Ascending aorta (tissue), 2 donors: ENCODE results near the gene GALNT12. TPM values are rescaled to one million over a fixed set of nuclear protein-coding genes. Genes with fewer than 3 reads are reported as not detected.

ENCODE experiments used
- DNase-seq, 2 donors: peaks; one replicate each; pipeline ENCODE4 v3.0.0-alpha.2; 2019; ENCODE audit warnings: low spot score in 2 of 2
- H3K27ac ChIP-seq, 2 donors: fragments of 200-600 bp; sonication (generic); one replicate each; pipeline ENCODE4 v1.5.1; 2016 to 2017; ENCODE audit warnings: mild to moderate bottlenecking in 1 of 2
- H3K27me3 ChIP-seq: fragments of 200-600 bp; sonication (generic); one replicate; pipeline ENCODE4 v1.5.1; 2017
- H3K36me3 ChIP-seq, 2 donors: fragments of 200-600 bp; sonication (generic); one replicate each; pipeline ENCODE4 v1.5.1; 2016
- H3K4me1 ChIP-seq, 2 donors: fragments of 200-600 bp; sonication (generic); one replicate each; pipeline ENCODE4 v1.5.1; 2016 to 2017; ENCODE audit warnings: mild to moderate bottlenecking in 1 of 2
- H3K4me3 ChIP-seq, 2 donors: fragments of 200-600 bp; sonication (generic); one replicate each; pipeline ENCODE4 v1.5.1; 2016 to 2017; ENCODE audit warnings: mild to moderate bottlenecking in 1 of 2
- H3K9me3 ChIP-seq, 2 donors: fragments of 200-600 bp; sonication (generic); one replicate each; pipeline ENCODE4 v1.5.1; 2016
- CTCF ChIP-seq, 3 experiments: fragments of 200-600 bp in 2 of 3; fragments of 450-650 bp in 1 of 3; sonication (generic) in 2 of 3; IDR thresholded peaks; one replicate each; pipeline ENCODE4 v1.5.1; 2016 to 2019; ENCODE audit warnings: antibody characterized with exemption in 3 of 3, mild to moderate bottlenecking in 1 of 3, moderate library complexity in 1 of 3
- intact Hi-C: fragments of 100-400 bp; cut with DNase I; formaldehyde crosslinking; loops from one replicate; pipeline ENCODE4 v1.15.1; 2023
- total RNA-seq: library from RNA; depleted of rRNA; stranded (reverse); fragments of >200 nt; gene quantifications from one replicate; pipeline ENCODE4 v1.1.0, GENCODE V29; 2016

GALNT12 gene
- total RNA-seq, 1 donor from 2014 or later = 0.53 TPM

- Histone ChIP-seq H3K27me3 (no peaks in the 10 kb centered on the region), H3K36me3 (peaks cover 3 to 13% of the 10 kb centered on the region in 2 donors), H3K4me3 (no peak overlapping the region), H3K27ac (peak overlapping the region in 1 of 2 donors; percentile 38), H3K9me3 (no peaks in the 10 kb centered on the region), H3K4me1 (peaks cover 0 to 17% of the 10 kb centered on the region in 2 donors)
- intact Hi-C loops = loop anchor here (2.0 to 10.0 kb wide), 5 partner anchors 735 to 1305 kb away; partner anchors contain the start of genes ANP32B, ERP44, INVS and NANS
- peak in 1 of 2 donors; percentile 61 for DNase-seq
- no peak for TF ChIP-seq CTCF (IDR thresholded peaks at IDR 0.05)
Measured at GRCh38 chr9:98790134-98790841, 17.2 kb upstream of the GALNT12 start.

GRCh38 chr9:98790842-98791607 lies 16.4 kb upstream of the GALNT12 start:
- intact Hi-C loops = loop anchor here (2.0 to 10.0 kb wide), 5 partner anchors 736 to 1304 kb away; partner anchors contain the start of genes ANP32B, ERP44, INVS and NANS
- peaks cover 3 to 10% of the 10 kb centered on the region in 2 donors for H3K36me3 ChIP-seq
- peaks cover 0 to 18% of the 10 kb centered on the region in 2 donors for H3K4me1 ChIP-seq
- H3K4me3 ChIP-seq = no peak overlapping the region
- TF ChIP-seq CTCF (IDR thresholded peaks at IDR 0.05) = peak; percentile 98 to 99 (median 99)
- DNase-seq = peak; percentile 63 to 95
- no peaks in the 10 kb centered on the region for H3K27me3 ChIP-seq
- peak overlapping the region; percentile 52 to 55 for H3K27ac ChIP-seq
- H3K9me3 ChIP-seq = no peaks in the 10 kb centered on the region

GRCh38 chr9:98791608-98792490 lies 15.6 kb upstream of the GALNT12 start:
- H3K9me3 ChIP-seq = no peaks in the 10 kb centered on the region
- intact Hi-C loops = loop anchor here (2.0 to 10.0 kb wide), 5 partner anchors 737 to 1303 kb away; partner anchors contain the start of genes ANP32B, ERP44, INVS and NANS
- H3K4me1 ChIP-seq = peaks cover 0 to 18% of the 10 kb centered on the region in 2 donors
- peaks cover 3 to 10% of the 10 kb centered on the region in 2 donors for H3K36me3 ChIP-seq
- TF ChIP-seq CTCF (IDR thresholded peaks at IDR 0.05) = no peak
- H3K4me3 ChIP-seq = no peak overlapping the region
- DNase-seq = peak in 1 of 2 donors; percentile 63
- H3K27ac ChIP-seq = peak overlapping the region; percentile 52 to 55
- H3K27me3 ChIP-seq = no peaks in the 10 kb centered on the region

GRCh38 chr9:98793031-98793430 lies 14.4 kb upstream of the GALNT12 start:
- Histone ChIP-seq H3K4me3 (no peak overlapping the region), H3K36me3 (peaks cover 3 to 8% of the 10 kb centered on the region in 2 donors), H3K4me1 (peaks cover 0 to 18% of the 10 kb centered on the region in 2 donors), H3K9me3 (no peaks in the 10 kb centered on the region), H3K27ac (no peak overlapping the region), H3K27me3 (no peaks in the 10 kb centered on the region)
- intact Hi-C loops = loop anchor here (5.0 to 10.0 kb wide), 4 partner anchors 738 to 1302 kb away; partner anchors contain the start of genes ANP32B, ERP44, INVS and NANS
- peak in 1 of 2 donors; percentile 56 for DNase-seq
- no peak for TF ChIP-seq CTCF (IDR thresholded peaks at IDR 0.05)

GRCh38 chr9:98794802-98795201 lies 12.7 kb upstream of the GALNT12 start:
- Histone ChIP-seq H3K4me3 (no peak overlapping the region), H3K27ac (no peak overlapping the region), H3K4me1 (peaks cover 0 to 18% of the 10 kb centered on the region in 2 donors), H3K27me3 (no peaks in the 10 kb centered on the region), H3K36me3 (peaks cover 0 to 4% of the 10 kb centered on the region in 2 donors), H3K9me3 (no peaks in the 10 kb centered on the region)
- peak in 1 of 2 donors; percentile 53 for DNase-seq
- intact Hi-C loops = loop anchor here (5.0 to 10.0 kb wide), 7 partner anchors 538 to 1632 kb away; partner anchors contain the start of genes ANP32B, ERP44, INVS and MSANTD3
- TF ChIP-seq CTCF (IDR thresholded peaks at IDR 0.05) = no peak
